GM21529 (cell line): ENCODE measurements around the gene DUSP7.
"Not testable (repeated sequence)": the region's sequence is repeated elsewhere in the genome, so short reads cannot be mapped to it uniquely, and the experiment has no call there.

Experiments
- ATAC-seq: cut with Tn5 transposase; IDR thresholded peaks from one replicate; pipeline ENCODE4 v1.9.1; 2021; ENCODE audit not compliant: unreplicated experiment

Gene DUSP7

DNA sequence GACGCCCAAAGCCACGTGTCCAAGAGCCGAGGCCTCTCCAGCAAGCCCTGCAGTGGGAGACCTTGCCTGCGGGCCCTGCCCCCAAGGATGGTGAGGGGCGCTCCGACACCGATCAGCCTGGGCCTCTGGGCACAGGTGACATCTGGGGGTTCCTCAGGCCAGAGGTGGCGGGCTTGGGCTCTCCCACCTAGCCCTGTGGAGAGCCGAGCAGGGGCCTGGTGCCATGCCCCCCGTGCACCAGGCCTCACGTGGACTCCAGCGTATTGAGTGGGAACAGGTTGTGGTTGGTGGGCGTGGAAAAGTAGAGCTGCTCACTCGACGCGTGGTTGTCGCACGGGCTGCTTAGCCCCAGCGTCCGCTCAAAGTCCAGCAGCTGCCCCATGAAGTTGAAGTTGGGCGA, 5.8 kb downstream of the DUSP7 start:
- ATAC-seq: no peak

DNA sequence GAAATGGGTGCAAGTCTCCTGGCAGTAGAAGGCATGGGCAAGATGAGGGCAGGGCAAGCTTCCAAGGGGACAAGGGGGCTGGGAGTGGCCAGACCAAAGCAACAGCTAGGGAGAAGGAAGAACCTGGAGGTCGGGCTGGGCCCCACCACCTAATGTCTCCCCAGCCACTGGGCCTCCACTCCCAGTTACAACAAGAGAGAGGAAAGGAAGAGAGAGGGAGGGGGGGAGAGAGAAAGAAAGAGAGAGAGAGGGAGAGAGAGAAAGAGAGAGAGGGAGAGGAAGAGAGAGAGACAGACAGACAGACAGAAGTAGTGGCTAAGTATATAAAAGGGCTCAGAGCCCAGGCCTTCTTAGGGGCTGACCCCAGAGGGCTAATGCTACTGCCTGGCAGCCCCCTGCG, 6.9 kb downstream of the DUSP7 start:
- no peak for ATAC-seq

DNA sequence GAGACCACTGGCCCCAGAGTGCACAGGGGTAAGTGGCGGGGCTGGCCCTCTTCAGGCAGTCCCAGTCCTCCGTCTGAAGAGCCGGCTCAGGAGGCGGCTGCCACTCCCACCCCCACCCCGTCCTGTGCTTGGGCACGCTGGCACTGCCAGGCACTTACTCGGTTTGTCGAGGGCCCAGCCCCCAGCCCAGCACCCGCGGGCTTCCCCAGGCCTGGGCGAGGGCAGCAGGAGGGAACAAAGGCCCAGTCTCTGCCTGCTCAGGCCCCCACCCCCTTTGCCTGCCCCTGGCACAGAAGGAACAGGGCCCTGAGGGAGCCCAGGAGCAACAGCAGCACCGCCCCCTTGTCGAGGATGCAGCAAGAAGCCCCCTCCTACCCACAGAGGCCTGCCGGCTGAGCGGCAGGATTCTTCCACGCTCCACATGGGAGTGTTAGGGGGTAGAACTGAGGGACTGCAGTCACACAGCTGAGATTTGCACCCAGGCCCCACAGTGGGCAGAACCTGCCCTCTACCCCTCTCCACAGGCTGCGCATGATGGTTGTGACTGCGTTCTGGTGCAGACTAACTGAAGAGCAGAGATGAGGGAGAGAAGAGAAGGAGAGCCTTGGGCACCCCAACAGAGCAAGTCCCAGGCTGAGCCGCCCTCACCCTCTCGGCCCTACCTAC, 8.9 kb downstream of the DUSP7 start:
- ATAC-seq: no peak

DNA sequence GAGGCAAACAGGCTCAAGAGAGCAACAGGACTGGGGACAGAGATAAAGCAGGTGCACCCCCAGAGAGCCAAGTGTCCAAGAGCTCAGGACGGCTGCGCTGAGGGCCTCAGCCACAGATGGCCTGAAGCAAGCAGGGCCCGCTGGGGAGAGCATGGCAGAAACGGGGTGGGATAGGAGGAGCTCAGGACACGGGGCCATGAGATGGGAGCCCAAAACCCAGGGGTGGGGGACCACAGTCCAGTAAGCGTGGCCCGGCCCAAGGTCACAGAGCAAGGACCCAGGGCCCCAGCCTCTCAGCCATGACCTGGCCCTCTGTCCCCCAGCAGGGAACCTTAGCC, 9.5 kb downstream of the DUSP7 start:
- ATAC-seq: no peak

DNA sequence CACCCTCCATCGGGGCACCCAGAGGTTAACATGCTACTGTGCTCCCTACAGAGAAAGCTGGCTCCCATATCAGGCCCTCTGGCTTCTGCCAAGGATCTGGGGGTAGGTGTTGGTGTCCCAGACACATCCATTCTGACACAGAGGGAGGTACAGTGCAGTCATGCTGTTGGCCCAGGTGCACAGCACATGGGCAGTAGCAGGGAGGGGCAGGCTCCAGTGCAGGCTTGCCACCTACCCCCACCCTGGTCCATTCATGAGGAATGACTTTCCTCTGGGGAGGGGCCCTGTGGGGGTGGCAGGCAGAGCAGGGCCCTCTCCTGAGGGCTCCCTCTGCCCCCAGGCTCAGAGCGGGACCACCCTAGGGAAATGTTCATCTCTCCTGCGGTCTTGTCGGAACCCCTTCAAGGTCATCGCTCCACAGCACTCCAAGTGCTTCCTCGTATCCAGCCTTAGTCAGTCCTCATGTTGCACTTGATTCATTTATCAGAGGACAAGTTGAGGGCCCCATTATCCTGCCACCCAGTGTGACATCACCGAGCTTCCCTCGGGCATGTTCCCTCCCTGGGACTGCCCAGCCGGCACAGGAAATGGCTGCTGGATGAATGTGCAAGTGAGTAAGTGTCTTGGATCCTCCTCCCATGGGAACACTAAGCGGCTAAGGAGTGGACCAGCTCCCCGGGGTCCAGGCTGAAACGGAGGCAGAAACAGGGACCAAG, 10.0 kb downstream of the DUSP7 start:
- ATAC-seq: no peak

DNA sequence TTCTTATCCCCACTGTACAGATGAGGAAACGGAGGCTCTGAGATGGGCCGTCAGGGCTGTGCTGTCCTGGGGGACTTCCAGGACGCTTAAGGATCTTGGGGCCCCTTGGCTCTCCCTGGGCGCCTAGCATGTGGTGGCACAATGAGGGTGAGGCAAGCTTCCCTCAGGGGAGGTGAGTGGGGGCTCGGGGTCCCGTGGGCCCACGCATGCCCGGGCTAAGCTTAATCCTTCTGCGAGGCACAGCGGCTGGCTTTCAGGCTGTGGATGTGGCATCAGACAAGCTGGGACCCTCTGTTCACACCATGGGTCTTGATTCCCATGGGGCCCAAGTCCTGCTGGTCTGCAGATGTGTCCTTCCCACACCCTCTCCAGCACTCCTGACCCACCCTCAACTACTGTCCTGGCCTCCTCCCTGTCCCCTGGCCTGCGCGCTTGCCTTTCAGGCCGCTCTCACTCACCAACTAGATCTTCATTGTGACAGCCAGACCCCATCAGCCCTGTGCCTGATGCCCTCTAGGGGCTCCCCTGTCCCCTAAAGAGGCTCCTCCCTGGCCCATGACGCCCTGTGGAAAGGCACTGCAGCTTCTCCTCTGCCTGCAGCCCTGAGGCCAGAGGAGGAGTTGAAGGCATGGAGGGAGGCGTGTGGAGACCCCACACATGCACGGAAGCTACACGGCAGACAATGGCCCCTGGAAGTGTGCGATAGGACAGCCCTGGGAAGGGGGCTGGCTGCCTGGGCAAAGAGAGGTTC, 11.3 kb downstream of the DUSP7 start:
- no peak for ATAC-seq

DNA sequence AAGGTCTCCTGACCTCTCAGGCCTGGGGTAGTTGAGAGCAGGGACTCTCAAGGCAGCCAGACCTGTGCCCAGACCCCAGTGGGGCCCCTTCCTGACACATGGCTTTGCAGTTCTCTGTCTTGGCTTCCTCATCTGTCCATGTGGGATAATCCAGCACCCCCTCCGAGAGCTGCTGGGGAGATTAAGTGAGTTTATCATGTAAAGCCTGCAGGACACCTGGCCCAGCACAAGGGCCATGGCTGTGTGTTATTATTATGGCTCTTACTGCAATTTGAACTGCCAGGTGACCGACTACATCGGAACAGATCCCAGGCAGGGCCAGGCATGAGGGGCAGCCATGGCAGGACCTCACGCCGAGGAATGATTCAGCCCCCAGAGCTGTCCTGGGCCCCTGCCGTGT, 12.6 kb downstream of the DUSP7 start:
- no peak for ATAC-seq

DNA sequence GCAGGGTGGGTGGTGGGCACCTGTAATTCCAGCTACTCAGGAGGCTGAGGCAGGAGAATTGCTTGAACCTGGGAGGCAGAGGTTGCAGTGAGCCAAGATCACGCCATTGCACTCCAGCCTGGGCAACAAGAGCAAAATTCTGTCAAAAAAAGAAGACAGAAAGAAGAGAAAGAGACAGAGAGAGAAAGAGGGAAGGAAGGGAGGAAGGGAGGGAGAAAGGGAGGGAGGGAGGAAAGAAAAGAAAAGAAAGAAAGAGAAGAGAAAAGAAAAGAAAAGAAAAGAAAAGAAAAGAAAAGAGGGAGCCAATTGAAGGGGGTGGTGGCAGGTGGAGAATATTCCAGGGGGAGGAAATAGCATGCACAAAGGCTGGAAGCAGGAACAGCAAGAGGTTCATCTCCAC, 13.3 kb downstream of the DUSP7 start:
- ATAC-seq: not testable (repeated sequence)

DNA sequence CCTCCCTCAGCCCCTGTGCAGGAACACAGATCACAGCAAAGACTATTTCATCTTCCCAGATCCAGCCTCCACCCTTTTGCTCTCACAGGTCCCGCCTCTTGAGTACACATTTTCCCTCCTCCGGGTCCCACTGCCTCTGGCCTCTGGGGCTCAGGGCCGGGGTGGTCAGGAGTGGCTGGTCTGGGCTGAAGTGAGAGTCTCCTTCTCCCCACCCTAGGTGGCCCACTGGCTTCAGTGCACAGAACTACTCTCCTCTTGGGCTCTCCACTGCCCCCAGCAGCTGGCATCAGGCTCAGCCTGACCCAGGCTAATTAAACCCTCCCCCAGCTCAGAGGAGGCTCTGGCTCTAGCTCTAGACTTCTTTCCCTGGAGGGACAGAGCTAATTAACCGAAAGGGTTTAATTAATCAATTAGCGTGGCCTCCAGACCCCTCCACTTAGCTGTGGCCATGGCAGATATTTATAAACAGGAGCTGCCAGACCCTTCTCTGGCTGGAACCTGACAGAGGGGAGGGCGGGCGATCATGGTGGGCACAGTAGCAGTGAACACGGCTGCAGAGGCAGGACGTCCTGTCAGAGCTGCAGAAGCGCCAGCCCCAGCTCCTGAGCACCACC, 15.1 kb downstream of the DUSP7 start:
- no peak for ATAC-seq

DNA sequence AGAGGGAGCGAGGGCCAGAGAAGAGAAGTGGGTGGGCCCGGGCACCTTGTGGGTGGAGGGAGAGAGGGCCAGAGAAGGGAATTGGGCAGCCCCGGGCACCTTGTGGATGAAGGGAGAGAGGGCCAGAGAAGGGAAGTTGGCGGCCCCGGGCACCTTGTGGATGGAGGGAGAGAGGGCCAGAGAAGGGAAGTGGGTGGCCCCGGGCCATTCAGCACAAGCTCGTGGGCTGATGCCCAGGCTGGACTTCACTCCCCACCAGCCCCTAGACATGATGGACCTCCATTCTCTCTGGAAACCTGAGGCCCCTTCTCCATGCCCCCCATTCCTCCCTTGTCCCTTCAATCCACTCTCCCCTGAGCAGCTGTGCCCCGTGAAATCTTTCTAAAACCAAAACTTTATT, 15.8 kb downstream of the DUSP7 start:
- ATAC-seq: no peak

DNA sequence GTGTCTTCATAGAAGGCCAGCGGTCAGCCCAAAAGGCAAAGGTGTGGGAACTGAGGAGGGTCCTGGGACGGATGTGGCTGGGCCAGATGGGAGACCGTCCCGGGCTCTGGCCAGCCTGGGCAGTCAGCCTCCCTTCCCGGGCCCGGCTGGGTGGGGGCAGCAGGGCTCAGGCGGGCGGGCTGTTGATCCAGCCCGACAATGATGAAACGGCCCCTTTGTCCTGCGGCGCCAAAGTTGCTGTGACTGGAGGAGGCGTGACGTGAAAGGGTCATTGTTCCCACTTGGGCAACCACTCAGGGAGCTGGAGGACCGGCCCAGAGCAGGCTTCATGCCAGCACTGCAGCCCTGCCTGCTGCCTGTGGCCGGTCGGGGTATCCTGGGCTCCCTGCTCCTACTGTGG, 16.5 kb downstream of the DUSP7 start:
- ATAC-seq: no peak

DNA sequence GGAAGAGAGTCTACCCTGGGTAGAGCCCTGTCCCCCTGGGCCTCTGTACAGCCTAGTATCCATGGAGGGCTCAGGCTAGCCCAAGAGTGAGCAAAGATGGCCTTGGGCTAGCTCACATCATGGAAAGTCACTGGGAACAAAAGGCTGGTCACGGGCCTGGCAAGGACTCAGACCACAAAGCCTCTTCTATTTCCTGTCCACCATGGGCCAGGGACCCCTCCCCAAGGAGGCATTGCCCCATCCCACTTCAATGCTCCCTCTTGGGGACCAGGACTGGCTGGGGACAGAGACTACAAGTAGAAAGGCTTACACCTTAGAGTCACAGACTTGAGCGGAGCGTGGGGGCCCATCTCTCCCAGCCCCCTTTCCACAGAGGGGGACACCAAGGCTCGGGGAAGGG, 16.9 kb downstream of the DUSP7 start:
- ATAC-seq: no peak

DNA sequence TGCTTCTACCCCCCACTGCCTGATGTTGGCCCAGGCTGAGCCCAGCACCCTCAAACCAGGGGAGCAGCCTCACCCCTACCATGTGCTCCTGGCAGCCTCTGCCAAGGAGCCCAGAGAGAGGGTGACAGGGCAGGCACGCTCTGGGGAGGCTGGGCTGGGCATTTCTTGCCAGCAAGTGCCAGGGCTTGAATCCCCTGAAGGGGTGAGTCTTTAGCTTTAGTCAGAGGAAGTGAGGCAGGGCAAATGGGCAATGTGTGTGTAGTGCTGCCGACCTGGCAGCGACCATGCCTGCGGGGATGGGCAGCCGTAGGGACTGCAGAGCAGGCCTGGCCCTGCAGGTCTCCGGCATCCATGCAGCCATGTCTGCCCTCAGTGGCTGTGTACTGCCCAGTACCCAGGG, 18.1 kb downstream of the DUSP7 start:
- ATAC-seq: no peak

DNA sequence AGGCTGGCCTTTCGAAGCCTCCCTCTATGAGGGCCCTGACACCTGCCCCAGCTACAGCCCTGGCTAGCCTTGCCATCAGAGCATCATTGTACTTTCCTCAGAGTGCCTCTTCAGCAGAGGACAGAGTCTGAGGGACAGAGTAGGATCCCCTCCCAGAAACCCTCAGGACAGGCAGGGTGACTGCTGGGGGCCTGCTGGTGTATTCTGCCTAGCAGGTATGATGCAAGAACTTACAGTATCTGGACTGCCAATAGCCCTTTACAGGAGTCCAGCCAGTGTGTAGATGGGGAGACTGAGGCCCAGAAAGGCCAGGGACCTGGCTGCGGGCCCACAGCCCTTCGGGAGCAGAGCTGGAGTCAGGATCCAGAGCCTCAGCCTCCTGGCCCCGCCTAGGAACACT, 19.1 kb downstream of the DUSP7 start:
- no peak for ATAC-seq

DNA sequence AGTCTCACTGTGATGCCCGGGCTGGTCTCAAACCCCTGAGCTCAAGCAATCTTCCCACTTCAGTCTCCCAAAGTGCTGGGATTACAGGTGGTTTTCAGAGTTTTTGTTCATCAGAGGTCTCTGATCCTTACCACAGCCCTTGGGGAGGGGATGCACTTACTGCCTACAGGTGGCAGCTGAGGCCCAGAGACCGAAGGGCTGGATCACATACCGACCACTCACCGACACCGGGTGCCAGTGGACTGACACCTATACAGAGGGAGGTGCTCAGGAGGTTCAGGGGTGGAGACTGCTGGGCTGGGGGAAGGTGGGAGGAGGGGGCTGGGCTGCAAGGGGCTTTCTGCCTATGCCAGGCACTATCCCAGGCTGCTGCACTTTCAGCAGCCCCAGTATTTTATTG, 19.5 kb downstream of the DUSP7 start:
- no peak for ATAC-seq

DNA sequence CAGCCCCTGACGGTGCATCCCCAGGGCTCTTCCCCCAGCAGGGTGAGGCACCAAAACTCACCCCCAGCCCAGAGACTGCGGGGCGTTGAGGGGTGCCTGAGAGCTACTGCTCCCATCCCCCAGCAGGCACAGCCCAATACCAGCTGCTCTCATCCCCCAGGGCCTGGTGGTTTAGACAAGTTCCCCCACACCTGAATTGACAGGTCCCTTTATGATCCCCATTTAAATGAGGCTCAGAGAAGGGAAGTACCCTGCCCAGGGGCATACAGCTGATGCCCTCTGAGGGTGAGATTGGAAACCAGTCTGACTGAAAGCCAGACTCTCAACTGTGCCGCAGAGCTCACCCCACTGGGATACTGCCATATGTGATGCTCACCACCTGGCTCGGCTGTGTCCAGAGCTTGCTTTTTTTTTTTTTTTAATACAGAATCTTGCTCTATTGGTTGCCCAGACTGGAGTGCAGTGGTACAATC, 20.1 kb downstream of the DUSP7 start:
- peak; percentile 73 for ATAC-seq

DNA sequence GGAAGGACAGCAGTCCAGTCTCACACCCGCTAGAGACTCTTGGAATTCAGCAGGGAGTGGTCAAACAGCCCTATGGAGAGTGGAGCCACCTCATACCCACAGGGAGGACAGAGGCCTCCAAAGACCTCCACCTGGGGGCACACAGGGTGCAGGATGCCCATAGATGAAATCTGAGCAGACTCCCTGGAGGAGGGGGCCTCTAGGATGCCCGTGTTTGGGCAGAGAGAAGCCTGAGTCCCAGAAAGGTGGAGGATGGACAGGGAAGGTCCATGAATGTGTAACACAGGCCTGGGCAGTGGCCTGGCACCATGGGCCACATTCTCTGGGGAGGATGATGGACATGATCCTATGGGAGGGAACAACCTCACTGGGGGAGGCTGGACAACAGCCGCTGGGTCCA, 21.7 kb downstream of the DUSP7 start:
- no peak for ATAC-seq

DNA sequence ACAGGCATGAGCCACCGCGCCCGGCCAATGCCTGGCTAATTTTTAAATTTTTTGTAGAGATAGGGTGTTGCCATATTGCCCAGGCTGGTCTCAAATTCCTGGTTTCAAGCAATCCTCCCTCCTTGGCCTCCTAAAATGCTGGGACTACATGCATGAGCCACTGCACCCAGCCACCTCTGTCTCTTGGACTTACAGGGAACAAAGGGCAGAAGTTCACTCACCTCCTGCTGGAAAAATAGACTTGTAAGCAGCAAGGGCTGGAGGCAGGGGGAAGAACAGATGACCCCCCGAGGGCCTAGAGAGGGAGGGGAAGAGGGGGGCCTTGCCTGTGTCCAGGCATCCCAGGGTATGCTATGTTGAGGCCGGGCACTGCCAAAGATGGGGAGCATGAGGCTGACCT, 22.2 kb downstream of the DUSP7 start:
- ATAC-seq: no peak

DNA sequence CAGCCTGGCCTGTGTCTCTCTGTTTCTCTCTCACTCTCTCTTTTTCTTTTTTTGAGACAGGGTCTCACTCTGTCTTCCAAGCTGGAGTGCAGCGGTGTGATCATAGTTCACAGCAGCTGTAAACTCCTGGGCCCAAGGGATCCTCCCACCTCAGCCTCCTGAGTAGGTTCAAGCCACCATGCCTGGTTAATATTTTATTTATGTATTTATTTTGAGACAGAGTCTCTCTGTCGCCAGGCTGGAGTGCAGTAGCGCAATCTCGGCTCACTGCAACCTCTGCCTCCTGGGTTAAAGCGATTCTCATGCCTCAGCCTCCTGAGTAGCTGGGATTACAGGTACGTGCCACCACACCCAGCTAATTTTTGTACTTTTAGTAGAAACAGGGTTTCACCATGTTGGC, 22.6 kb downstream of the DUSP7 start:
- not testable (repeated sequence) for ATAC-seq

DNA sequence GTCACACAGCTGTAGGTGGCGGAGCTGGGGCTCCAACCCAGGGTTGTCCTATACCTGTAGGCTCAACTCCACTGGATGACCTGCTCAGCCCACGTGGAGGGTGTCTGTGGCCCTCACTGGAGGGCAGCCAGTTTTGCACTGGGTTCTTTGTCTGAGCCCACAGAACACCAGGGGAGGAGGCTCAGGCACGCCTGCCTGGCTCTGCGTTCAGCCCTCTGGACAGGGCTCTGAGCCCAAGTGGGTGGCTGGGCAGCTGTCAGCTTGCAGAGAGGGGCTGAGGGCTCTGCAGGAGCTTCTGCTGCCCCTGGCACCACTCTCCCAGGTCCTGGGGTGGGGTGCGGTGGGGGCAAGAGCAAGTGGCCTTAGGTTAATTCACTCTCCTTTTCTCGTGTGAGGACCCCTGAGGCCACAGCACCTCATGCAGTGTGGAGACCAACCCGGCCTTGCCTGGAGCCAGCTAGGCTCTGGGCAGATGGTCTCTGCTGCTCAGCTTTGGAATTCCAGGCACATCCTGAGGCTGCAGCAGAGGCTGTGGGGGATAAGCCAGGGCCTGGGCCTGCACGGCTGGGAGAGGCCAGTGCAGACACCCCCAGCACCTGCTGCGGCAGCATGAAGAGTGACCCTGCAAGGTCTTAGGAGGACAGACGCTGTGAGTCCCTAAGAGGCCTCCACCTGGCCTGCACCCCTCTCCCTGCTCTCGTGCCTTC, 23.5 kb downstream of the DUSP7 start:
- no peak for ATAC-seq

DNA sequence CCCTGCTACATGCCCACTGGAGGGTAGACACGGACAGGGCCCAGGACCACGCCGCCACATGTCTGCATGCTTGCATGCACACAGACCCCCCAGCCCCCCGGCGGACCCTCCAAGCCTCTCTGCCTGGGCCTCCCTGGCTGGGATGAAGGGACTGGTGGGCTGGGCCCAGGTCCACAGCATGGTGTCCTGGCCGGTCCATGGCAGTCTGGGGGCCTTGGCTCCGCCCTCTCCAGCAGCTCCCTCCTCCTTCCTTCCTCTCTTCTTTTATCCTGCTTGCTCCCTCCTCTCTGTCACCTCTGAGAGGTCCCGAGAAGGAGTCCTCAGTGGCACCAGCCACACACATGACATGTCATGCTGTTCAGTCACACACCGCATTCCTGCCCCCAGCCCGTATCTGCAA, 24.5 kb downstream of the DUSP7 start:
- ATAC-seq: no peak
